ENCODE data around the gene PPP2R5A. TPM values are rescaled to one million over a fixed set of nuclear protein-coding genes. Genes with fewer than 3 reads are reported as not detected.

PPP2R5A gene
- total RNA-seq, 4 donors from 2014 or later, result 38.9 to 51.8 (median 45.3) TPM

- Histone ChIP-seq H3K9me3 (no peaks in the 10 kb centered on the region), H3K36me3 (no peaks in the 10 kb centered on the region), H3K27ac (no peak overlapping the region), H3K27me3 (no peaks in the 10 kb centered on the region), H3K4me1 (peaks cover 0 to 50% (median 22%) of the 10 kb centered on the region in 4 donors), H3K4me3 (no peak overlapping the region)
- DNase-seq, result no peak
- TF ChIP-seq POLR2A (IDR thresholded peaks at IDR 0.05) (no peak), CTCF (IDR thresholded peaks at IDR 0.05) (peak in 3 of 6 experiments; percentile 32 to 47 (median 42))
Measured at GRCh38 chr1:212293579-212293978, 8.4 kb downstream of the PPP2R5A start.

- Histone ChIP-seq H3K36me3 (no peaks in the 10 kb centered on the region), H3K9me3 (no peaks in the 10 kb centered on the region), H3K4me3 (no peak overlapping the region), H3K27me3 (no peaks in the 10 kb centered on the region), H3K27ac (no peak overlapping the region), H3K4me1 (peaks cover 0 to 36% (median 16%) of the 10 kb centered on the region in 4 donors)
- no peak for DNase-seq
- TF ChIP-seq CTCF (IDR thresholded peaks at IDR 0.05) (no peak), POLR2A (IDR thresholded peaks at IDR 0.05) (no peak)
Measured at GRCh38 chr1:212294983-212295382, 9.8 kb downstream of the PPP2R5A start.

- Histone ChIP-seq H3K36me3 (no peaks in the 10 kb centered on the region), H3K4me1 (peaks cover 0 to 30% (median 13%) of the 10 kb centered on the region in 4 donors), H3K27me3 (no peaks in the 10 kb centered on the region), H3K9me3 (no peaks in the 10 kb centered on the region), H3K27ac (no peak overlapping the region), H3K4me3 (no peak overlapping the region)
- TF ChIP-seq POLR2A (IDR thresholded peaks at IDR 0.05), result no peak
- TF ChIP-seq CTCF (IDR thresholded peaks at IDR 0.05), result no peak
- no peak for DNase-seq
Measured at GRCh38 chr1:212295579-212295978, 10.4 kb downstream of the PPP2R5A start.

- no peak overlapping the region for H3K27ac ChIP-seq
- H3K4me3 ChIP-seq, result no peak overlapping the region
- TF ChIP-seq CTCF (IDR thresholded peaks at IDR 0.05) (no peak), POLR2A (IDR thresholded peaks at IDR 0.05) (no peak)
- H3K27me3 ChIP-seq, result no peaks in the 10 kb centered on the region
- DNase-seq, result no peak
- no peaks in the 10 kb centered on the region for H3K36me3 ChIP-seq
- peaks cover 0 to 12% (median 4%) of the 10 kb centered on the region in 4 donors for H3K4me1 ChIP-seq
- H3K9me3 ChIP-seq, result no peaks in the 10 kb centered on the region
Measured at GRCh38 chr1:212297338-212297737, 12.1 kb downstream of the PPP2R5A start.

GRCh38 chr1:212301580-212301979 lies 16.4 kb downstream of the PPP2R5A start:
- no peaks in the 10 kb centered on the region for H3K9me3 ChIP-seq
- H3K27me3 ChIP-seq, result no peaks in the 10 kb centered on the region
- peaks cover 0 to 8% (median 0%) of the 10 kb centered on the region in 4 donors for H3K4me1 ChIP-seq
- no peaks in the 10 kb centered on the region for H3K36me3 ChIP-seq
- TF ChIP-seq POLR2A (IDR thresholded peaks at IDR 0.05) (no peak), CTCF (IDR thresholded peaks at IDR 0.05) (no peak)
- DNase-seq, result no peak
- no peak overlapping the region for H3K27ac ChIP-seq
- H3K4me3 ChIP-seq, result no peak overlapping the region

Measured in Peyer's patch (tissue), 4 donors.